HG03039 (cell line): ENCODE measurements around the gene CEP63.
"Not testable (repeated sequence)": the region's sequence is repeated elsewhere in the genome, so short reads cannot be mapped to it uniquely, and the experiment has no call there.

Experiments used
- ATAC-seq: cut with Tn5 transposase; IDR thresholded peaks from one replicate; pipeline ENCODE4 v1.9.1; 2021; ENCODE audit warnings: mild to moderate bottlenecking, moderate library complexity; ENCODE audit not compliant: unreplicated experiment

Gene CEP63

GRCh38 chr3:134567605-134568004, 81.7 kb downstream of the CEP63 start:
- no peak for ATAC-seq

GRCh38 chr3:134568790-134569189, 82.9 kb downstream of the CEP63 start:
- ATAC-seq, result no peak

DNA sequence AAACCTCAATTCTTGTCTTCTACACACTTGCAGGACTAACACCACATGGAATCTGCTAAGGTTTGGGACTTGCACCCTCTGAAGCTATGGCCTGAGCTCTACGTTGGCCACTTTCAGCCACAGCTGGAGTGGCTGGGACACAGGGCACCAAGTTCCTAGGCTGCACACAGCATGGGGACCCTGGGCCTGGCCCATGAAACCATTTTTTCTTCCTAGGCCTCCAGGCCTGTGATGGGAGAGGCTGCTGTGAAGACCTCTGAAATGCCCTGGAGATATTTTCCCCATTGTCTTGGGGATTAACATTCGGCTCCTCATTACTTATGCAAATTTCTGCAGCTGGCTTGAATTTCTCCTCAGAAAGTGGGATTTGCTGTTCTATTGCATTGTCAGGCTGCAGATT, 84.0 kb downstream of the CEP63 start:
- ATAC-seq, result not testable (repeated sequence)

GRCh38 chr3:134576426-134576825, 90.6 kb downstream of the CEP63 start:
- no peak for ATAC-seq

DNA sequence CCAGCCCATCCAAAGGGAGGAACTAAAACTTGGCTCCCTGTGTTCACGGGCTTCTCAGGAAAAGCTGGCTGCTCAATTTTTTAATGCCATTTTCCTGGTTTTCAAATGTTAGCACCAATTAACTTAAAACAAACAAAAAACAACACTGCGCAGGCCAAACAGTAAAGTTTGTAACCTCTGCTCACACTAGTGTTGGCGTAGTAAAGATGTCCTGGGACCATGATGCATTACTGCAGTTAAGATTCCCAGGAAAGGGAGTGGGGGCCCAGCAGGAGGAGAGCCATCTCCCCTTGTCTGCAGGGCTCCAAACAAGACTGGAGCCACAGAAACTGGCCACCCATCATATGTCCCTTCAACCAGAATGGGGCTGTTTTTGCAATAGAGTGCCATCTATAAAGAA, 91.0 kb downstream of the CEP63 start:
- no peak for ATAC-seq

- ATAC-seq, result no peak
These were observed 93.3 kb downstream of the CEP63 start for GRCh38 chr3:134579141-134579665.

DNA sequence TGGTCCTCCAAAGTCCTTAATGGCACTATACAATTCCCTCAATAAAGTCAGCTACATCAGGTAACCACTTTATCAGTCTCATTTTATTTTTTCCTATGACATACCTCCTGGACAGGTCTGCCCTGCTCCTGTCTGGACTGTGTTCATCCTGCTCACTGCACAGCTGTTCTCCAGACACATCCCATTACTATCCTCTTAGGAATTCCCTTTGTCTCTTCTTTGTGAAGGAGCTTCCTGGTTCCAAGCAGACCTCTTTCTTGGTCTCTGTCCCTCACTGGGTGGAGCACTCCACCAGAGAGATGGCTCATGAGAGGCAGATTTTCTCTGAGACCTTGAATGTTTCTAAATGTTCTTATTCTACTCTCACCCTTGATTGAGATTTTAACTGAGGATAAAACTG, 104.9 kb downstream of the CEP63 start:
- ATAC-seq, result no peak

DNA sequence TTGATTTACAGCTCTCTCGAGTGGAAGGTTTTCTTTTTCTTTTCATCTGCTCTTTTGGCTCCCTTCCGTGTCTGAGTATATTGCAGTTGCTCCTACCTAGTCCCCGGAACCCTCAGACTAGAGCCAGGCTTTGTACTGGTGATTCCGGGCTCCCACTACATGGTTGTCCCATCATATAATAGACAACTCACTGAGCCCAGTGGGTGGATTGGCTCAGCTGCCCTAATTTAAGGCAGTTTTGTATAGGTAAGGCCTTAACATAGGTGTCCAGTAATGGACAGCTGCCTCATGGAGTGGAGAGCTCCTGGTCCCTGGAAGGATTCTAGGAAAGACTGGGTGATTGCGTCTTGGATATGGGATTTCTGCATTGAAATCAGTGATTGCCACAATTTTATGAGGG, 106.9 kb downstream of the CEP63 start:
- ATAC-seq, result no peak

GRCh38 chr3:134594331-134594741, 108.5 kb downstream of the CEP63 start:
- ATAC-seq, result no peak

DNA sequence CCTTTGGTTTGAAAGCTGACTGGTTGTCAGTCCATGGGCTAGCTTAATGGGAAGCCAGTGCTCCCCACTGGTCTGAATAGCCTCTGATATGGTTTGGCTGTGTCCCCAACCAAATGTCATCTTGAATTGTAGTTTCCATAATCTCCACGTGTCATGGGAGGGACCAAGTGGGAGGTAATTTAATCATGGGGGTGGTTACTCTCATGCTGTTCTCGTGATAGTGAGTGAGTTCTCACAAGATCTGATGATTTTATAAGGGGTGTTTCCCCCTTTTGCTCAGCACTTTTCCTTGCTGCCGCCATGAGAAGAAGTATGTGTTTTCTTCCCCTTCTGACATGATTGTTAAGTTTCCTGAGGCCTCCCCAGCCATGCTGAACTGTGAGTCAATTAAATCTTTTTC, 109.1 kb downstream of the CEP63 start:
- not testable (repeated sequence) for ATAC-seq

- ATAC-seq, result no peak
These were observed 111.6 kb downstream of the CEP63 start for GRCh38 chr3:134597390-134597970.

GRCh38 chr3:134598763-134599545, 113.1 kb downstream of the CEP63 start:
- no peak for ATAC-seq

DNA sequence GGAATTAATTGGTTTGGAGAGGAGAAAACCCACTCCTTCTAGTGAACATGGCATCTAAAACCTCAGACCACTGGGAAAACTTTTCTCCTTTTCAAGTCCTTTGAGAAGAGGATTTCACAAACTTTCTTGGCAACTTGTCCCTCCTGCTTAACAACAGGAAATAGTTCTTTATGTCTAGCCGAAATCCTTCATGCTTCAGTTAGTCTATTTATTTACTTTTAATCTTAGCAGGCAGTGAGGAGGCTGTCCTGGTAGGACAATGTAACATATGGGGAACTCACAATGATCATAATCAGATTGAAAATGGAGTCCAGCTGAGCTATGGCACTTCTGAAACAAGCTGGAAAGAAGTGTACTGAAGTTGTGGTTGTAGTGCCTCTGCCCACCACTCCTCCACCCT, 114.3 kb downstream of the CEP63 start:
- ATAC-seq, result no peak

DNA sequence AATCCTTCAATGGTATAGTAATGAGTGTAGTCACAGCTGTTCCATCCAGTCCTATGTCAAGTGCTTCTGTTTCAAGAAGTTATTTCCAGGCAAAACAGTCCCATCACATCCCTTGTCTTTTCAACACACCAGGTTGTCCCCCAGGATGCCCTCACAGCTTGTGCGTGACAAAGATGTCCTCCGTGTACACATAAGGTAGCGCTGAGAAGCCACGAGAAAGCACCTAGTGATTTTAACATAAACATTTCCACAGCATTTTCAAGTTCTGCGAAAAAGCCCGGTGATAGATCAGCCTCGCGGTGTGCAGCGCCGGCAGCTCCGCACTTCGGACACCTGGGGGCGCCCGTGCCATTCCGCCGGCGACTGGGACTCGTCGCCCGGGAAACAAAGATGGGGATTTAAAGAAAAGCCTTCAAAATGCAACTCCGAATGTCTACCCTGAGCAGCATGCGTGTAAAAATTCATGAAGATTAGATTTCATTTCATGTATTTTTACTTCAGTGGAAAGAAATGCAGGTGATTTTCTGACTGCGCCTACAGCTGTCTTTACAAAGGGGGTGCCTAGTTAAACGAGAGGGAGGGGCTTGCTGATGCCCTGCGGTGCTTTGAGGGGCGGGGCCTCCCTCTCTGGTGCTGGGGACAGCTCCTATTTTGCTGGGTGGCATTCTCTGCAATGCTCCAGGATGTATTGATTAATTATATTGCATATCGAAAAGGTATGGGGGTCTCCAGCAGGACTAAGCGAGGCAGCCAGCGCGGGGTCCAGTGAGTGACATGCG, 115.0 kb downstream of the CEP63 start:
- peak; percentile 55 for ATAC-seq

GRCh38 chr3:134601539-134602439, 115.9 kb downstream of the CEP63 start:
- ATAC-seq, result no peak

- ATAC-seq, result no peak
These were observed 116.6 kb downstream of the CEP63 start for GRCh38 chr3:134602440-134602814.

GRCh38 chr3:134603480-134603879, 117.6 kb downstream of the CEP63 start:
- no peak for ATAC-seq

GRCh38 chr3:134603956-134604355, 118.1 kb downstream of the CEP63 start:
- no peak for ATAC-seq

- ATAC-seq, result no peak
These were observed 119.7 kb downstream of the CEP63 start for GRCh38 chr3:134605556-134605955.
